ENCODE data around the gene CHST8. TPM values are rescaled to one million over a fixed set of nuclear protein-coding genes. Genes with fewer than 3 reads are reported as not detected.

The CHST8 gene
- total and polyA plus RNA-seq, 2 of the 13 experiments (the other 11 are each of a cell fraction or from before 2014, with no cell fraction given): not detected

GRCh38 chr19:33818411-33818810, 196.7 kb downstream of the CHST8 start:
- Histone ChIP-seq H3K27ac (ENCODE audit: extremely low read length, insufficient read depth, low read length) (no peak overlapping the region), H2AFZ (ENCODE audit: low read length) (no peak overlapping the region), H4K20me1 (ENCODE audit: insufficient read depth, low read length) (no peaks in the 10 kb centered on the region), H3K4me1 (ENCODE audit: insufficient read depth, low read length) (peaks cover 20% of the 10 kb centered on the region), H3K4me3 (replicated peaks in 1 of 3; ENCODE audit: insufficient read depth in 1 of 3, low read depth in 2 of 3, low read length in 3 of 3) (no peak overlapping the region), H3K27me3 (ENCODE audit: control insufficient read depth in 1 of 2, insufficient read depth in 2 of 2, low read length in 2 of 2) (peaks cover 1 to 8% of the 10 kb centered on the region in 2 experiments; a peak in 4 of 5 replicates), H3K36me3 (replicated peaks in 1 of 2; ENCODE audit: control insufficient read depth in 1 of 2, insufficient read depth in 2 of 2, low read length in 2 of 2) (no peaks in the 10 kb centered on the region), H3K79me2 (ENCODE audit: insufficient read depth, low read length) (no peaks in the 10 kb centered on the region), H3K4me2 (ENCODE audit: low read depth, low read length) (no peak overlapping the region), H3K9ac (ENCODE audit: insufficient read depth, low read depth, low read length) (no peak overlapping the region), H3K9me3 (ENCODE audit: low read length) (no peaks in the 10 kb centered on the region)
- in situ Hi-C loops (cut with HindIII; ENCODE audit: extremely low pct_ligation_motif_present, low pct_unique_long_range_greater_than_20kb): no loop called here
- ChIA-PET CTCF (ENCODE audit: low intra/inter-chr PET ratio, low total read pairs) (no interaction called here), POLR2A (interaction anchor here (0.6 kb wide), 1 partner anchor 150 kb away, joined by 3 read pairs; no protein-coding TSS in a partner anchor)
- intact Hi-C loops (cut with micrococcal nuclease; ENCODE audit: unreplicated experiment): no loop called here
- TF ChIP-seq SCMH1 (CRISPR knock-in tag; IDR thresholded peaks at IDR 0.05; ENCODE audit: borderline replicate concordance) (no peak), ZSCAN21 (CRISPR knock-in tag; IDR thresholded peaks at IDR 0.05; ENCODE audit: borderline replicate concordance) (no peak), HCFC1 (IDR thresholded peaks at IDR 0.05; ENCODE audit: low read depth, low read length) (no peak), SP5 (CRISPR knock-in tag; IDR thresholded peaks at IDR 0.05; ENCODE audit: borderline replicate concordance, low read depth) (no peak), ZNF180 (CRISPR knock-in tag; IDR thresholded peaks at IDR 0.05; ENCODE audit: borderline replicate concordance, low read depth) (no peak), POLR2A (IDR thresholded peaks at IDR 0.05; ENCODE audit: insufficient read depth in 1 of 2, low read depth in 2 of 2, low read length in 2 of 2) (no peak), ZNF12 (CRISPR knock-in tag; IDR thresholded peaks at IDR 0.05) (no peak), MTF2 (CRISPR knock-in tag; IDR thresholded peaks at IDR 0.05; ENCODE audit: borderline replicate concordance) (no peak), ZNF512B (CRISPR knock-in tag; IDR thresholded peaks at IDR 0.05; ENCODE audit: borderline replicate concordance) (no peak), U2AF1 (optimal IDR thresholded peaks at IDR 0.05; ENCODE audit: low read depth, low read length) (no peak), ZBTB39 (CRISPR knock-in tag; IDR thresholded peaks at IDR 0.05) (no peak), TEF (CRISPR knock-in tag; IDR thresholded peaks at IDR 0.05) (no peak), ZNF510 (CRISPR knock-in tag; IDR thresholded peaks at IDR 0.05; ENCODE audit: low read depth) (no peak), ZFX (CRISPR knock-in tag; IDR thresholded peaks at IDR 0.05; ENCODE audit: low read depth) (no peak), BCL3 (CRISPR knock-in tag; IDR thresholded peaks at IDR 0.05) (no peak), FOXC1 (CRISPR knock-in tag; IDR thresholded peaks at IDR 0.05; ENCODE audit: borderline replicate concordance) (no peak), RFXANK (CRISPR knock-in tag; IDR thresholded peaks at IDR 0.05) (no peak), ZNF792 (CRISPR knock-in tag; IDR thresholded peaks at IDR 0.05) (no peak)
- ATAC-seq (no peak), FAIRE-seq (no peak), DNase-seq (ENCODE audit: low spot score) (no peak)
- WGBS (ENCODE audit: low lambda C conversion rate): 20% methylated on average over 2 of the region's 4 CpGs
- BruUV-seq (replicated peaks): no TSS peak

Measured in HepG2 (cell line).